GM19468 (cell line): Measurements from ENCODE around the gene RPS6KL1.
"Not testable (repeated sequence)": the region's sequence is repeated elsewhere in the genome, so short reads cannot be mapped to it uniquely, and the experiment has no call there.

ENCODE experiments used
- ATAC-seq: cut with Tn5 transposase; IDR thresholded peaks from one replicate; pipeline ENCODE4 v1.9.1; 2021; ENCODE audit warnings: mild to moderate bottlenecking, moderate library complexity, moderate number of reproducible peaks; ENCODE audit not compliant: unreplicated experiment; ENCODE audit errors: extremely low read depth

Gene RPS6KL1

GRCh38 chr14:74938531-74939495 lies 15.8 kb upstream of the RPS6KL1 start:
- ATAC-seq = no peak

DNA sequence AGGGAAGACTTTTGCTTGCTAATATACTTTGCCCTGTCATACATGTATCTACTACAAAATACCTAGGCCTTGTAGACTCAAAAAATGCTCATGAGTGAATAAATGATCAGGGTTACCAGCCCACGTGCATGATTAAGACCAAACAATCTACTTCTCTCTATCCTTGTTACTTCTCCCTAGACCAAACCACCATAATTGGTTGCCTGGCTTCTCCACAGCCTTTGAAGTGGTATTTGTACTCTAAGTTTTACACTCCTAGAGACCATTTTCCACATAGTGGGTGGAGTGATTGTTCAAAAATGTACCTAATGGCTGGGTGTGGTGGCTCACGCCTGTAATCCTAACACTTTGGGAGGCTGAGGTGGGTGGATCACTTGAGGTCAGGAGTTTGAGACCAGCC lies 14.1 kb upstream of the RPS6KL1 start:
- no peak for ATAC-seq

GRCh38 chr14:74936731-74937130 lies 13.7 kb upstream of the RPS6KL1 start:
- no peak for ATAC-seq

DNA sequence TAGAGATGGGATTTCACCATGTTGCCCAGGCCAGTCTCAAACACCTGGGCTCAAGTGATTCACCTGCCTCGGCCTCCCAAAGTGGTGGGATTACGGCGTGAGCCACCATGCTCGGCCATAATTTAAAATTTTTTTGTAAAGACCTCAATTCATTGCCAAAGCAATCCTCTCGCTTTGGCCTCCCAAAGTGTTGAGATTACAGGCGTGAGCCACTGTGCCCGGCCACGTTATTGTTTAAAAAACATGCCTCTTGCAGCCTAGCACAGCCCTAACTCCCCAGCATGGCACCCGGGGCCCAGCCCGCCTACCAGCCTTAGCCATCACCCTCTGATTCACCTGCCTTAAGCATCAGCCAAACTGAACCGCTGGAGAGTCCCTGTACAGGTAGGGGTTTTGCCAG lies 13.1 kb upstream of the RPS6KL1 start:
- ATAC-seq = no peak

GRCh38 chr14:74935360-74935680 lies 12.3 kb upstream of the RPS6KL1 start:
- ATAC-seq = no peak

DNA sequence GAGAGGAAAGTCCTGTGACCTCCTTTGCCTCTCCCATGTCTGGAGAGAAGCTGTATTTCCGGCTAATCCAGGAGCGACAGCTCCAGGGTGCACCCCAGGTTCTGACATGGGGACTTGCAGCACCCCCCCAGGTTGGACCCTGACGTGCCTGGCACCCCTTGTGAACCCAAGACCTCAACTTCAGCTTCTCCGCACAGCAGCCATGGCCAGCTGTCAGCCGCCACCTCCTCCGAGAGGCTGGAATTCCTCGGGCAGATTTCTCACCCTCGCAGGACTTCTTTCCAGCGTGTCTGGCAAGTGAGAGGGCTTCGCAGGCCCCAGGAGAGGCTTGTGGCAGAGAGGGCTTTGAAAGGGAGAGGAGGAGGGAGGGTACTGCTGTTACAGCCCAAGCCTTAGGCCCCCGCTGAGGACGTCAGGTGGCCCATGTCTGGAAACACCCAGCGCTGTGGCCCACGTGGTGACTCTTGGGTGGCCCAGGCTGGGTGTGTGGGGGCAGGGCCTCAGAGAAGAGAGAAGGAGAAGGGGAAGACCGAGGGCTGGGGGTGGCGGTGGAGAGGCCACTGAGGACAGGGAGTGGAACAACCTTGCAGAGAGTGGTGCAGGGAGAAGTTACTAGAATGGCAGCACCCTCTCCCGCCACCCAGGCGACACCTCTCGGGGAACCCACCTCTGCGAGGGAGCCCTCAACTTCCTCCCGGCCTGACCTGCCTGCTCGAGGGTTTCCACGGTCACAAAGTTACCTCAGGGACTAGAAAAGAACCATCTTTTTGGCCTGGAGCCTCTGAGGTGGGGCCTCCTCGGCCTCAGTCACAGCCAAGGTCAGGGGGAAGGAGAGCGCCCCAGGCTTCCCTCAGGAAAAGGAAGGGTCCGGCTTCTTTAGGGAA lies 11.7 kb upstream of the RPS6KL1 start:
- no peak for ATAC-seq

GRCh38 chr14:74934041-74934440 lies 11.0 kb upstream of the RPS6KL1 start:
- no peak for ATAC-seq

- ATAC-seq = not testable (repeated sequence)
Observed at GRCh38 chr14:74932936-74933335, 9.9 kb upstream of the RPS6KL1 start.

GRCh38 chr14:74932401-74932901 lies 9.4 kb upstream of the RPS6KL1 start:
- ATAC-seq = no peak

DNA sequence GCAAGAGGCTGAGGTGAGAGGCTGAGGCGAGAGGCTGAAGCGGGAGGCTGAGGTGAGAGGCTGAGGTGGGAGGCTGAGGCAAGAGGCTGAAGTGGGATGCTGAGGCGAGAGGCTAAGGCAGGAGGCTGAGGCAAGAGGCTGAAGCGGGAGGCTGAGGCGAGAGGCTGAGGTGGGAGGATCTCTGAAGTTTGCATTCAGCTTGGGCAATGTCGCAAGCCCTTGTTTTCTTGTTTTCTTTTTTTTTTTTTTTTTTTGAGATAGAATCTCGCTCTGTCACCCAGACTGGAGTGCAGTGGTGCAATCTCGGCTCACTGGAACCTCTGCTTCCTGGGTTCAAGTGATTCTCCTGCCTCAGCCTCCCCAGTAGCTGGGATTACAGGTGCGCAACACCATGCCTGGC lies 8.7 kb upstream of the RPS6KL1 start:
- not testable (repeated sequence) for ATAC-seq

- ATAC-seq = no peak
Observed at GRCh38 chr14:74929242-74929641, 6.2 kb upstream of the RPS6KL1 start.

DNA sequence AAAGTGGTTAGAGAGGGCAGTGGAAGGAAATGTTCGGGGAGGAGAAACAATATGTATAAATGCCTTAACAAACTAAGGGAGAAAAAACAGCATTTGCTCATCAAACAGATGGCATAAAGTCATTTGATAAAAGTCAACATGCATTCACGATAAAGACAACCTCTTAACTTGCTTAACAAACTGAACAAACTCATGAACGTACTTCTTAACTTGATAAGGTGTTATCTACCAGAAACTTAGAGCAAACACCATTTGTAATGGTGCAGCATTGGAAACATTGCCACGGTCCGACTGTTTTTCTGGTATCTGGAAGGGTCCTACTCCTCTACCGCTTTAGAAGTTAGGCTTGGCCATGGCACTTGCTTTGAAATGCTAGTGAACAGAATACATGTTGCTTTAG lies 4.2 kb upstream of the RPS6KL1 start:
- no peak for ATAC-seq

GRCh38 chr14:74924061-74924460 lies 1.0 kb upstream of the RPS6KL1 start:
- ATAC-seq = no peak

- ATAC-seq = no peak
Observed at GRCh38 chr14:74921987-74922751, 891 bp downstream of the RPS6KL1 start.

- ATAC-seq = no peak
Observed at GRCh38 chr14:74921053-74921620, 1.9 kb downstream of the RPS6KL1 start.

DNA sequence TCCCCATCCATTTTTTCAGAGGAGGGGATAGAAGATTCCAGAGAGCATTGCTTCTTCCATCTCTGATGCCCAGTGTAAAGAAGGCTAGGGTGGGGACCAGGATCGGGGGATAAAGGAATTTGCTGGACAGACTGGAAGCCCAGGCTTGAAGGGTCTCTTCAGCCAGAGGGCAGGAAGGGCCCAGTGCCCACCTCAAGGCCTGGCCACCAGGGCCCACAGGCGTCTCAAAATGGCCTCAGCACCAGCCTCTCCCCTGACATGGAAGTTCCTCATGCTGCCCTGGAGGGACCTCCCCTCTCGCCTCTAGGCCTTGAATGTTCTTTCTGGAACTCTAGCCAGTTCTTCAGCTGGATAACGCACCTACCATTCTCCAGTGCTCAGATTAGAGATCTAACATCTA lies 2.8 kb downstream of the RPS6KL1 start:
- no peak for ATAC-seq

DNA sequence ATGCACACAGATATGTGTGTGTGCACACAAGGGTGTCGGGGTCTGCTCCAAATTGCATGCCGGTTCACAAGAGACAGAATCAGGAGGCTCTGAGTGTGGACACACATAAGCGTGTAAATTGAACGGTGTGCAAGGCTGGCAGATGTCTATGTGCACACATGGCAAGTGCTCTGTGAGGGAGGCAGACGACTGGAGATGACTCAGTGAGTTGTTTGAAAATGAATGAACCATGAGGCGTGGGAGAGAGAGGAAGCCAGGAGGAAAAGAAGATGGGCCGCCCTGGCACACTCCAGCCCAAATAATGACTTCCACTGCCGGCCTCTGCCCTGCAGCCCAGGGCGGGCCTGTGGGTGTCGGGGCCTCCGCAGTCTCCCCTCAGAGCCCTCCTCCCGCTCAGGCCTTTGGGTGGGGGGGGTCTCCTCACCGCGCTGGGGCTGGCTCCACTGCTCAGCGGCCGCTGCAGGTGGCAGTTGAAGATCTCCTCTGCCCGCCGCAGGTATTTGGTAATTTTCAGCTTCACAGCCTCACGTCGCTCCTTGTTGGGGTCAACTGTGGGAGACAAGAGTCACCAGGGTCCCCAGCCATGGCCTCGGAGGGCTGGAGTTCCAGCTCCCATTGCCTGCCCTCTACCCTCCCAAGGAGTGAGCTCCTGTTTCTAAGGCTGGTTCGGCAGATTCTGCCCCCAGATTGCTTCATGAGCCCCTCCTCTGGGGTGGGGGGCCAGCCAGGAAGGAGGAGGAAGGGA lies 3.5 kb downstream of the RPS6KL1 start:
- no peak for ATAC-seq

GRCh38 chr14:74918380-74918779 lies 4.7 kb downstream of the RPS6KL1 start:
- no peak for ATAC-seq

DNA sequence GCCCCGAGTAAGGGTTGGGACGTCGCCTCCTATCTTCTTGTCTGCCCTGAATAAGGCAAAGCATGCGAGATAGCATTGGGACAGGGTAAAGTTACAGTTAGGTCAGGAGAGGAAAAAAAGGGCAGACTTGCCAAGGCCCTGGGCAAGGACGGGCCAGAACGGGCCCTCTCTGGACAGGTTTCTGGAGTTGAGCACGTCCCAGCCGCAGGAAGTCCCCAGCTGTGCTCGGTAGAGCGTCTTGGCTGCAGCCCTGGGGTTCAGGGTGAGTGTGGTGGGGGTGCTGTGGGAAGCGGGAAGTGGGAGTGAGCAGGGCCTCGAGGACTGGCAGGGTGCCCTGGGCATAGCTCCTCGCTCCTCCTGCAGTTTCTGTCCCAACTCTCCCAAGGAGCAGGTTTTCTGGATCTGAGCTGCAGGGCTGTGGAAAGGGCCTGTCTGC lies 5.4 kb downstream of the RPS6KL1 start:
- ATAC-seq = no peak
